A673 (cell line): ENCODE results near the gene WHRN.

Source experiments
- CTCF ChIP-seq: fragments of 300-800, 200-600 bp; sonication (generic); conservative IDR thresholded peaks from 2 replicates; pipeline ENCODE4 v1.5.1; 2017; ENCODE audit warnings: low read depth, mild to moderate bottlenecking, antibody characterized with exemption, low read length, moderate library complexity, mixed read lengths
- EZH2 ChIP-seq: fragments of 200-600 bp; sonication (generic); IDR thresholded peaks from 2 replicates; pipeline ENCODE4 v1.6.1; 2017; ENCODE audit warnings: borderline replicate concordance, low read depth, mild to moderate bottlenecking, mixed read lengths, antibody characterized with exemption, low read length; ENCODE audit not compliant: poor library complexity, severe bottlenecking

- TF ChIP-seq CTCF: no peak
- TF ChIP-seq EZH2: no peak
Observed at GRCh38 chr9:114448706-114449105, 56.6 kb downstream of the WHRN start.
